ENCODE data around the gene KIF5B. TPM values are rescaled to one million over a fixed set of nuclear protein-coding genes. Genes with fewer than 3 reads are reported as not detected.
A peak's percentile ranks its signal among the peaks of the same experiment; 100 is the strongest.
"Not testable (repeated sequence)": the region's sequence is repeated elsewhere in the genome, so short reads cannot be mapped to it uniquely, and the experiment has no call there.

Gene KIF5B
- total and polyA plus RNA-seq, 2 donors (not counting 1 experiment from before 2014, with no cell fraction given) = 109 to 160 TPM

DNA sequence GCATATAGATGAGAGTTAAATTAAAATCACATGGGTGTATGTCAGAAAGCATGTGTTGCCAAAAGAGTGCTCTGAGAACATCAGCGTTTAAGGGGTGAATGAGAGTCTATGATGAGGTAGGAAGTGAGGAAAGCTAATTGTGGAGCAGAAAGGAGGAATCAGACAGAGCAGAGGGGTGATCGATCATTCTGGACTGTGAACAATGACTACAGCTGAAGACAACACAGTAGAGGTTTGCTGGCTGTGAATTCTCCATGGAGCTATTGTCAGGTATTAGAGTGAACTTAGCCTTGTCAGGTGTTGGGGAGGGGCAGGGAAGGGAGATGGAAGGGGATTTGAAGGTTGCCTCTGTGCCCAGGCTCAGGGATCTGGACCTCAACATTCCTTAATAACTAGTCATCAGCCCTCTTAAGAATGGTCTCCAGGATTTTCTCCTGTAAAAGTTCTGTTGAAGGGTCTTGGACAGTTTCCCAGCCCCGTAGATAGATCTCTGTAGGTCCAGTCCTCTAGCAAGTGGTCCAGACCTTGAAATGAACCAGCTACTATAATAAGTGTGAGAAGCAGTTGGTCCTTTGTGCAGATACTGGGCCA lies 57.1 kb downstream of the KIF5B start:
- no peak for TF ChIP-seq EZH2 (IDR thresholded peaks at IDR 0.05; ENCODE audit: low read length, missing control alignments)
- TF ChIP-seq, protein P1, sequence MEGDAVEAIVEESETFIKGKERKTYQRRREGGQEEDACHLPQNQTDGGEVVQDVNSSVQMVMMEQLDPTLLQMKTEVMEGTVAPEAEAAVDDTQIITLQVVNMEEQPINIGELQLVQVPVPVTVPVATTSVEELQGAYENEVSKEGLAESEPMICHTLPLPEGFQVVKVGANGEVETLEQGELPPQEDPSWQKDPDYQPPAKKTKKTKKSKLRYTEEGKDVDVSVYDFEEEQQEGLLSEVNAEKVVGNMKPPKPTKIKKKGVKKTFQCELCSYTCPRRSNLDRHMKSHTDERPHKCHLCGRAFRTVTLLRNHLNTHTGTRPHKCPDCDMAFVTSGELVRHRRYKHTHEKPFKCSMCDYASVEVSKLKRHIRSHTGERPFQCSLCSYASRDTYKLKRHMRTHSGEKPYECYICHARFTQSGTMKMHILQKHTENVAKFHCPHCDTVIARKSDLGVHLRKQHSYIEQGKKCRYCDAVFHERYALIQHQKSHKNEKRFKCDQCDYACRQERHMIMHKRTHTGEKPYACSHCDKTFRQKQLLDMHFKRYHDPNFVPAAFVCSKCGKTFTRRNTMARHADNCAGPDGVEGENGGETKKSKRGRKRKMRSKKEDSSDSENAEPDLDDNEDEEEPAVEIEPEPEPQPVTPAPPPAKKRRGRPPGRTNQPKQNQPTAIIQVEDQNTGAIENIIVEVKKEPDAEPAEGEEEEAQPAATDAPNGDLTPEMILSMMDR (conservative IDR thresholded peaks at IDR 0.05 in 1 of 2, IDR thresholded peaks at IDR 0.05 in 1 of 2; ENCODE audit: low read depth in 1 of 2, low read length in 2 of 2) = no peak
- DNase-seq (ENCODE audit: low read depth in 2 of 2) = peak in 1 of 2 donors; percentile 45
- H3K9ac ChIP-seq (ENCODE audit: insufficient read depth, low read length) = no peak overlapping the region
- no peak overlapping the region for H3K4me2 ChIP-seq (ENCODE audit: extremely low read depth, insufficient read depth, low read length)
- H2AFZ ChIP-seq (ENCODE audit: low read length) = no peak overlapping the region
- H3K79me2 ChIP-seq (ENCODE audit: control insufficient read depth, insufficient read depth, low read length) = no peaks in the 10 kb centered on the region
- H3K36me3 ChIP-seq (ENCODE audit: control insufficient read depth, insufficient read depth, low read length) = no peaks in the 10 kb centered on the region
- H3K27me3 ChIP-seq (ENCODE audit: control insufficient read depth, insufficient read depth, low read length) = no peaks in the 10 kb centered on the region
- H3K4me1 ChIP-seq (ENCODE audit: control insufficient read depth, extremely low read depth, insufficient read depth, low read length) = no peaks in the 10 kb centered on the region
- H3K4me3 ChIP-seq (replicated peaks in 1 of 4; ENCODE audit: control extremely low read depth in 1 of 4, insufficient read depth in 1 of 4, low read depth in 3 of 4, low read length in 4 of 4) = no peak overlapping the region
- no peak overlapping the region for H3K27ac ChIP-seq (ENCODE audit: insufficient read depth, low read length)
- no peaks in the 10 kb centered on the region for H3K9me3 ChIP-seq (ENCODE audit: control insufficient read depth, insufficient read depth, low read depth, low read length)
- no peaks in the 10 kb centered on the region for H4K20me1 ChIP-seq (ENCODE audit: control insufficient read depth, extremely low read depth, insufficient read depth, low read length)

DNA sequence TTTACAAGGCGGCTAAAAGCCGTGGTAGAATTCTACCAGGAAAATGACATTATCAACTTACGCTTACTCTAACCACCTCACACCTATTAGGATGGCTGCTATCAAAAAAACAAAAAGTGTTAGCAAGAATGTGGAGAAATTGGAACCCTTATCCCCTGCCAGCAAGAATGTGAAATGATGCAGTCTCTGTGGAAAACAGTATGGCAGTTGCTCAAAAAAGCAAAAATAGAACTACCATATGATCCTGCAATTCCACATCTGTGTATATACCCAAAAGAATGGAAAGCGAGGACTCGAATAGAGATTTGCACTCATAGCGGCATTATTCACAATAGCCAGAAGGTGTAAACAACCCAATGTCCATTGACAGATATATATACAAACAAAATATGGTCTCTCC lies 61.3 kb downstream of the KIF5B start:
- Histone ChIP-seq H3K27ac (ENCODE audit: insufficient read depth, low read length) (no peak overlapping the region), H3K79me2 (ENCODE audit: control insufficient read depth, insufficient read depth, low read length) (no peaks in the 10 kb centered on the region), H3K9ac (ENCODE audit: insufficient read depth, low read length) (no peak overlapping the region), H3K27me3 (ENCODE audit: control insufficient read depth, insufficient read depth, low read length) (no peaks in the 10 kb centered on the region), H4K20me1 (ENCODE audit: control insufficient read depth, extremely low read depth, insufficient read depth, low read length) (no peaks in the 10 kb centered on the region), H3K4me2 (ENCODE audit: extremely low read depth, insufficient read depth, low read length) (no peak overlapping the region), H3K4me3 (replicated peaks in 1 of 4; ENCODE audit: control extremely low read depth in 1 of 4, insufficient read depth in 1 of 4, low read depth in 3 of 4, low read length in 4 of 4) (no peak overlapping the region), H3K36me3 (ENCODE audit: control insufficient read depth, insufficient read depth, low read length) (no peaks in the 10 kb centered on the region), H3K4me1 (ENCODE audit: control insufficient read depth, extremely low read depth, insufficient read depth, low read length) (no peaks in the 10 kb centered on the region), H3K9me3 (ENCODE audit: control insufficient read depth, insufficient read depth, low read depth, low read length) (no peaks in the 10 kb centered on the region), H2AFZ (ENCODE audit: low read length) (no peak overlapping the region)
- DNase-seq (ENCODE audit: low read depth in 2 of 2) = no peak
- TF ChIP-seq, protein P1 (conservative IDR thresholded peaks at IDR 0.05 in 1 of 2, IDR thresholded peaks at IDR 0.05 in 1 of 2; ENCODE audit: low read depth in 1 of 2, low read length in 2 of 2) = no peak
- no peak for TF ChIP-seq EZH2 (IDR thresholded peaks at IDR 0.05; ENCODE audit: low read length, missing control alignments)

DNA sequence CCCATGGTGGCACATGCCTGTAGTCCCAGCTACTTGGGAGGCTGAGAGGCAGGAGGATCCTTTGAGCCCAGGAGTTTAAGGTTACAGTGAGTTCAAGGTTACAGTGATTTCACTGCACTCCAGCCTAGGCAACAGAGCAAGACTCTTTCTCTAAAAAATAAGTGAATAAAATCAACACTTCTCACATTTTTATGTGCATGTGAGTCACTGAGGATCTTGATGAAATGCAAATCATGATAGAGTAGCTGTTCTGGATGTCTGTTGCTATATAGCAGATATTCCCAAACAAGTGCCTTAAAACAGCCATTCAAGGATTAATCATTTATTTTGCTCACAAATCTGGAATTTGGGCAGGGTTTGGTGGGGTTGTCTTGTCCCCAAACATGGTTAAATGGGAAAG lies 65.3 kb downstream of the KIF5B start:
- Histone ChIP-seq H3K4me2 (ENCODE audit: extremely low read depth, insufficient read depth, low read length) (no peak overlapping the region), H3K4me1 (ENCODE audit: control insufficient read depth, extremely low read depth, insufficient read depth, low read length) (no peaks in the 10 kb centered on the region), H3K27me3 (ENCODE audit: control insufficient read depth, insufficient read depth, low read length) (no peaks in the 10 kb centered on the region), H3K4me3 (replicated peaks in 1 of 4; ENCODE audit: control extremely low read depth in 1 of 4, insufficient read depth in 1 of 4, low read depth in 3 of 4, low read length in 4 of 4) (no peak overlapping the region), H3K36me3 (ENCODE audit: control insufficient read depth, insufficient read depth, low read length) (no peaks in the 10 kb centered on the region), H2AFZ (ENCODE audit: low read length) (no peak overlapping the region), H4K20me1 (ENCODE audit: control insufficient read depth, extremely low read depth, insufficient read depth, low read length) (no peaks in the 10 kb centered on the region), H3K79me2 (ENCODE audit: control insufficient read depth, insufficient read depth, low read length) (no peaks in the 10 kb centered on the region), H3K9me3 (ENCODE audit: control insufficient read depth, insufficient read depth, low read depth, low read length) (no peaks in the 10 kb centered on the region), H3K9ac (ENCODE audit: insufficient read depth, low read length) (no peak overlapping the region), H3K27ac (ENCODE audit: insufficient read depth, low read length) (no peak overlapping the region)
- TF ChIP-seq, protein P1 (conservative IDR thresholded peaks at IDR 0.05 in 1 of 2, IDR thresholded peaks at IDR 0.05 in 1 of 2; ENCODE audit: low read depth in 1 of 2, low read length in 2 of 2) = no peak
- no peak for TF ChIP-seq EZH2 (IDR thresholded peaks at IDR 0.05; ENCODE audit: low read length, missing control alignments)
- DNase-seq (ENCODE audit: low read depth in 2 of 2) = no peak

DNA sequence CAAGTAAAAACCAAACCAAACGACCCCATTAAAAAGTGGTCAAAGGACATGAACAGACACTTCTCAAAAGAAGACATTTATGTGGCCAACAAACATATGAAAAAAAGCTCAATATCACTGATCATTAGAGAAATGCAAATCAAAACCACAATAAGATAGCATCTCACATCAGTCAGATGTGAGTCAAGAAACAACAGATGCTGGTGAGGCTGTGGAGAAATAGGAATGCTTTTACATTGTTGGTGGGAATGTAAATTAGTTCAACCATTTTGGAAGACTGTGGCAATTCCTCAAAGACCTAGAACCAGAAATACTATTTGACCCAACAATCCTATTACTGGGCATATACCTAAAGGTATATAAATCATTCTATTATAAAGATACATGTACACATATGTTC lies 68.4 kb downstream of the KIF5B start:
- H3K27me3 ChIP-seq (ENCODE audit: control insufficient read depth, insufficient read depth, low read length); H3K4me3 ChIP-seq (replicated peaks in 1 of 4; ENCODE audit: control extremely low read depth in 1 of 4, insufficient read depth in 1 of 4, low read depth in 3 of 4, low read length in 4 of 4); H3K79me2 ChIP-seq (ENCODE audit: control insufficient read depth, insufficient read depth, low read length); H2AFZ ChIP-seq (ENCODE audit: low read length); H3K4me2 ChIP-seq (ENCODE audit: extremely low read depth, insufficient read depth, low read length); H3K36me3 ChIP-seq (ENCODE audit: control insufficient read depth, insufficient read depth, low read length); H4K20me1 ChIP-seq (ENCODE audit: control insufficient read depth, extremely low read depth, insufficient read depth, low read length); H3K27ac ChIP-seq (ENCODE audit: insufficient read depth, low read length); H3K9ac ChIP-seq (ENCODE audit: insufficient read depth, low read length); H3K9me3 ChIP-seq (ENCODE audit: control insufficient read depth, insufficient read depth, low read depth, low read length); H3K4me1 ChIP-seq (ENCODE audit: control insufficient read depth, extremely low read depth, insufficient read depth, low read length): not testable (repeated sequence)
- peak in 1 of 2 donors; percentile 38 for DNase-seq (ENCODE audit: low read depth in 2 of 2)
